Activated CD8-positive, alpha-beta memory T cell treated with anti-CD3 and anti-CD28 coated beads, Interleukin-2, amount 50 U/mL, for 4 hours (primary cell): ENCODE data around the gene DNAH8.
"Not testable (repeated sequence)": the region's sequence is repeated elsewhere in the genome, so short reads cannot be mapped to it uniquely, and the experiment has no call there.

Experiments used
- DNase-seq: peaks from one replicate; pipeline ENCODE4 v3.0.0-alpha.2; 2020

DNAH8 gene

GRCh38 chr6:38846844-38847243, 131.7 kb downstream of the DNAH8 start:
- no peak for DNase-seq

GRCh38 chr6:38847497-38847896, 132.4 kb downstream of the DNAH8 start:
- no peak for DNase-seq

GRCh38 chr6:38848760-38849159, 133.6 kb downstream of the DNAH8 start:
- no peak for DNase-seq

- DNase-seq = no peak
These were observed 137.1 kb downstream of the DNAH8 start for GRCh38 chr6:38852215-38852614.

- DNase-seq = no peak
These were observed 138.1 kb downstream of the DNAH8 start for GRCh38 chr6:38853236-38853635.

GRCh38 chr6:38856492-38856891, 141.4 kb downstream of the DNAH8 start:
- no peak for DNase-seq

GRCh38 chr6:38857815-38858214, 142.7 kb downstream of the DNAH8 start:
- DNase-seq = no peak

- DNase-seq = no peak
These were observed 144.9 kb downstream of the DNAH8 start for GRCh38 chr6:38860041-38860440.

GRCh38 chr6:38861926-38862401, 146.9 kb downstream of the DNAH8 start:
- no peak for DNase-seq

GRCh38 chr6:38865521-38866174, 150.5 kb downstream of the DNAH8 start:
- no peak for DNase-seq

GRCh38 chr6:38867726-38868125, 152.6 kb downstream of the DNAH8 start:
- DNase-seq = no peak

- peak; percentile 45 for DNase-seq
These were observed 156.8 kb downstream of the DNAH8 start for GRCh38 chr6:38871741-38872568.

GRCh38 chr6:38873001-38873400, 157.9 kb downstream of the DNAH8 start:
- DNase-seq = no peak

- not testable (repeated sequence) for DNase-seq
These were observed 158.7 kb downstream of the DNAH8 start for GRCh38 chr6:38873816-38874215.

- DNase-seq = no peak
These were observed 161.4 kb downstream of the DNAH8 start for GRCh38 chr6:38876475-38876874.

- no peak for DNase-seq
These were observed 162.6 kb downstream of the DNAH8 start for GRCh38 chr6:38877721-38878120.

GRCh38 chr6:38882157-38882556, 167.0 kb downstream of the DNAH8 start:
- DNase-seq = no peak

GRCh38 chr6:38897507-38897906, 182.4 kb downstream of the DNAH8 start:
- DNase-seq = no peak

GRCh38 chr6:38901802-38902522, 186.9 kb downstream of the DNAH8 start:
- DNase-seq = no peak

- DNase-seq = no peak
These were observed 191.5 kb downstream of the DNAH8 start for GRCh38 chr6:38906582-38906981.

- DNase-seq = no peak
These were observed 192.2 kb downstream of the DNAH8 start for GRCh38 chr6:38907264-38907663.

- DNase-seq = no peak
These were observed 194.1 kb downstream of the DNAH8 start for GRCh38 chr6:38909015-38909730.

GRCh38 chr6:38910207-38910606, 195.1 kb downstream of the DNAH8 start:
- no peak for DNase-seq
